Measurements from ENCODE around the gene SERPINE1. TPM values are rescaled to one million over a fixed set of nuclear protein-coding genes. Genes with fewer than 3 reads are reported as not detected.
A peak's percentile ranks its signal among the peaks of the same experiment; 100 is the strongest.

The SERPINE1 gene
- total and polyA plus RNA-seq, 2 of the 4 experiments (the other 2 are of a cell fraction), result 1,441 to 2,783 TPM

GRCh38 chr7:101168412-101169049, 41.6 kb downstream of the SERPINE1 start:
- Histone ChIP-seq H3K79me1 (ENCODE audit: low read depth in 1 of 2, low read length in 2 of 2) (peaks cover 0 to 3% of the 10 kb centered on the region in 2 experiments; a peak in 1 of 4 replicates), H4K8ac (ENCODE audit: low read depth in 2 of 2, low read length in 2 of 2) (no peak overlapping the region; a peak in 1 of 4 replicates), H4K20me1 (ENCODE audit: insufficient read depth, low read length) (peaks cover 14% of the 10 kb centered on the region; the same call in 1 of the 2 replicates), H3K18ac (ENCODE audit: low read depth, low read length) (no peak overlapping the region), H3K27ac (ENCODE audit: insufficient read depth, low read length) (no peak overlapping the region), H3K23ac (ENCODE audit: low read depth, low read length) (0 out of 2 replicates have a peak overlapping the region, but pooled peaks have one; percentile 36), H2AK5ac (ENCODE audit: low read depth, low read length) (no peak overlapping the region; the same call in 1 of the 2 replicates), H4K5ac (ENCODE audit: low read depth, low read length) (no peak overlapping the region), H3K27me3 (ENCODE audit: control insufficient read depth, insufficient read depth, low read length) (peaks cover 57% of the 10 kb centered on the region), H2BK120ac (ENCODE audit: low read depth, low read length) (no peak overlapping the region), H2BK5ac (ENCODE audit: low read depth, low read length, poor library complexity, severe bottlenecking) (no peak overlapping the region), H2AFZ (replicated peaks; ENCODE audit: low read length, poor library complexity) (no peak overlapping the region), H3K56ac (ENCODE audit: extremely low read depth, insufficient read depth, low read length) (no peak overlapping the region), H3K4ac (ENCODE audit: low read depth, low read length) (no peak overlapping the region; the same call in 1 of the 2 replicates), H3K4me1 (ENCODE audit: control insufficient read depth, insufficient read depth, low read length) (peaks cover 20% of the 10 kb centered on the region), H3K4me3 (ENCODE audit: insufficient read depth, low read depth, low read length) (no peak overlapping the region), H3K9me1 (ENCODE audit: insufficient read depth, low read length) (peaks cover 14% of the 10 kb centered on the region), H2BK15ac (ENCODE audit: low read depth, low read length) (no peak overlapping the region), H3K14ac (replicated peaks; ENCODE audit: low read depth, low read length) (no peak overlapping the region), H4K91ac (ENCODE audit: insufficient read depth, low read depth, low read length) (no peak overlapping the region; the same call in 1 of the 2 replicates), H2BK20ac (ENCODE audit: low read depth, low read length) (peak overlapping the region; percentile 8; the same call in 1 of the 2 replicates), H3K9me3 (ENCODE audit: control insufficient read depth, insufficient read depth, low read length) (no peaks in the 10 kb centered on the region), H2AK9ac (replicated peaks; ENCODE audit: low read depth, low read length, poor library complexity) (peak overlapping the region; percentile 48), H3K36me3 (ENCODE audit: control insufficient read depth, insufficient read depth, low read length) (no peaks in the 10 kb centered on the region), H3K4me2 (ENCODE audit: low read depth, low read length) (peak overlapping the region; percentile 47; the same call in 1 of the 2 replicates), H3K9ac (ENCODE audit: low read depth, low read length) (no peak overlapping the region)
- CTCF ChIA-PET, result interaction anchor here (1.0 kb wide), 1 partner anchor 25 kb away, joined by 8 read pairs; no protein-coding TSS in a partner anchor
- intact Hi-C loops (cut with micrococcal nuclease) (loop anchor here (1.0 kb wide), 1 partner anchor 24 kb away; no protein-coding TSS in a partner anchor), dilution Hi-C loops (cut with HindIII; ENCODE audit: low sequenced_read_pairs, unreplicated experiment) (no loop called here), in situ Hi-C loops (cut with MboI; ENCODE audit: low sequenced_read_pairs) (no loop called here)
- no CpG with 5 or more reads among the region's 6 CpGs for WGBS, 2 experiments (ENCODE audit: extremely low coverage in 2 of 2, insufficient read length in 1 of 2)
- no peak for TF ChIP-seq CHD1 (IDR thresholded peaks at IDR 0.05; ENCODE audit: low read depth, low read length)
- peak; percentile 66 for TF ChIP-seq MAZ (IDR thresholded peaks at IDR 0.05; ENCODE audit: borderline replicate concordance, low read depth, low read length)
- no peak for TF ChIP-seq RCOR1 (IDR thresholded peaks at IDR 0.05; ENCODE audit: insufficient replicate concordance, low read length)
- ATAC-seq (ENCODE audit: low read depth), result no peak
- POLR2A ChIA-PET (ENCODE audit: unreplicated experiment), result interaction anchor here (0.6 kb wide), 1 partner anchor 40 kb away, joined by 4 read pairs; no protein-coding TSS in a partner anchor
- DNase-seq, result no peak
- no TSS peak for BruUV-seq (replicated peaks)

All from IMR-90 (cell line).